ENCODE measurements around the gene GRAP2. TPM values are rescaled to one million over a fixed set of nuclear protein-coding genes. Genes with fewer than 3 reads are reported as not detected.

Gene GRAP2
- total RNA-seq, 1 experiment from 2014 or later, result not detected

GRCh38 chr22:39965748-39966147 is 64.9 kb downstream of the GRAP2 start:
- Histone ChIP-seq H3K27me3 (no peaks in the 10 kb centered on the region), H3K9me3 (no peaks in the 10 kb centered on the region), H3K36me3 (no peaks in the 10 kb centered on the region), H3K4me3 (no peak overlapping the region)
- DNase-seq, result no peak

DNA sequence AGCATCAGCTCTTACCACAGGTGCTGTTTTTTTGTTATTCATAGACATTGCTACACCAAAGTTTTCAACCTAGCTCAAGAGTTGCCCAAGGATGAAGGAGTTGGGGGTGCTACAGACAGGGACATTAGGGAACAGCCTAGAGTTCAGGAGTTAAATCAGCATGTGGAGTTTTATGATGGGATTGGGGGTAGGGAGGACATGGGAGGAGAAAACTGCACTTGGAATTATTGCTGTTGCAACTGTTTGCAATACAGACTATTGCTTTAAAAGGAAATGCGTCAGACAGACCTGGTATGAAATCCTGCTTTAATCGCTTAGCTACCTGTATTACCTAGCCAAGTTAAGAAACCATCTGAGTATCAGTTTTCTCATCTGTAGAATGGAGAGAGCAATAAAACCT is 65.6 kb downstream of the GRAP2 start:
- no peak for DNase-seq
- no peak overlapping the region for H3K4me3 ChIP-seq
- no peaks in the 10 kb centered on the region for H3K36me3 ChIP-seq
- no peaks in the 10 kb centered on the region for H3K9me3 ChIP-seq
- H3K27me3 ChIP-seq, result no peaks in the 10 kb centered on the region

GRCh38 chr22:39967103-39967829 is 66.4 kb downstream of the GRAP2 start:
- DNase-seq, result no peak
- Histone ChIP-seq H3K9me3 (no peaks in the 10 kb centered on the region), H3K4me3 (no peak overlapping the region), H3K36me3 (no peaks in the 10 kb centered on the region), H3K27me3 (no peaks in the 10 kb centered on the region)

DNA sequence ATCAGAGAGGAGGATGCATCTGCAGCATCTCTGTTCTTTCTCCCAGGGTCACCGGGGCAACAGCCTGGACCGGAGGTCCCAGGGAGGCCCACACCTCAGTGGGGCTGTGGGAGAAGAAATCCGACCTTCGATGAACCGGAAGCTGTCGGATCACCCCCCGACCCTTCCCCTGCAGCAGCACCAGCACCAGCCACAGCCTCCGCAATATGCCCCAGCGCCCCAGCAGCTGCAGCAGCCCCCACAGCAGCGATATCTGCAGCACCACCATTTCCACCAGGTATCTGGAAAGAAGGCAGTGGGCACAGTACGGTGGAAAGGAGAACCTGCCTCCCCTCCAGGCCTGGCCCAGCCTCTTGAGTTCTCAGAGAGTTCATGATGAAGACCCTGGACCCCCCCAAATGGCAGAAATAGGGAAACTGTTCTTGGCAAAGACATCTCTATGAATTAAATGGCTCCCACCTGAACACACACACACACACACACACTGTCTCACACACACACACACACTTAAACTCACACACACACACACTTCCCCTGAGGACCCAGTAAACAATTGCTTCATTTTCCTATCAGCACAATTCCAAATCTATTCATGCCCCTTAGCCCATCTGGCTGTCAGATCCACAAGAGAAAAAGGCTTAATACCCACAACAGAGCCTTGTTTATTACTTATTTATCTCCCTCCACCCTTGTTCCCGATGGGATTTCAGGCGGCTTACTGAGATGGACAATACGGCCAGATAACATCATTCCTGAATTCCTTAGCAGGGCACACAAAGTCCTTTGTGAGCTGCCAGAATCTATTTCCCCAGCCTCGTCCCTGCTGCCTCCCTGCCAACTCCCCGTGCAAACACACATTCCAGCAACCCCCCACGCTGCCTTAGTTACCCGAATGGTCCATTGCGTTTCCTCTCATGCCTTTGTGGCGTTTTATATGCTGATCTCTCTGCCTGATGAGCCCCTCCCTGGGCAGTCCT is 67.4 kb downstream of the GRAP2 start:
- no peaks in the 10 kb centered on the region for H3K9me3 ChIP-seq
- no peak overlapping the region for H3K4me3 ChIP-seq
- DNase-seq, result no peak
- no peaks in the 10 kb centered on the region for H3K27me3 ChIP-seq
- no peaks in the 10 kb centered on the region for H3K36me3 ChIP-seq

- Histone ChIP-seq H3K36me3 (no peaks in the 10 kb centered on the region), H3K4me3 (no peak overlapping the region), H3K27me3 (peaks cover 13% of the 10 kb centered on the region), H3K9me3 (no peaks in the 10 kb centered on the region)
- no peak for DNase-seq
Measured at GRCh38 chr22:39970742-39971141, 69.9 kb downstream of the GRAP2 start.

DNA sequence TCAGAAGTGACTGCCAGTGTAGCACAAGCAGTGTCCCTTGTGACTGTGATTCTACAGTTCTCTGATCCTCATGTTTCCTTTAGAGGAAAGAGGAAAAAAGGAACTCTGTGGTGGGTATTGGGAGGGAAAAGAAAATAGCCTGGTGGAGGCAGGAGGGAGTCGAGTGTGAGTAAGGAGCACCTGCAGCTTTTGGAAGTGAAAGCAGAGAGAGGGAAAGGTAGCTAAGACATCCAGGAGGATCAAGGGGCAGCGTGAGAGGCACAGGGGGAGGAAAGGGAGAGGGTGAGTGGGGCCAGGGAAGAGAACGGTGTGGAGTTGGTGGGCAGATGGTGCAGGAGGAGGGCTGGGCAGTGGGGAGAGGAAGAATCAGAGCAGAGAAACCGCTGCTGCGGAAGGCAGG is 71.8 kb downstream of the GRAP2 start:
- H3K4me3 ChIP-seq, result no peak overlapping the region
- DNase-seq, result no peak
- peaks cover 20% of the 10 kb centered on the region for H3K27me3 ChIP-seq
- H3K36me3 ChIP-seq, result no peaks in the 10 kb centered on the region
- no peaks in the 10 kb centered on the region for H3K9me3 ChIP-seq

DNA sequence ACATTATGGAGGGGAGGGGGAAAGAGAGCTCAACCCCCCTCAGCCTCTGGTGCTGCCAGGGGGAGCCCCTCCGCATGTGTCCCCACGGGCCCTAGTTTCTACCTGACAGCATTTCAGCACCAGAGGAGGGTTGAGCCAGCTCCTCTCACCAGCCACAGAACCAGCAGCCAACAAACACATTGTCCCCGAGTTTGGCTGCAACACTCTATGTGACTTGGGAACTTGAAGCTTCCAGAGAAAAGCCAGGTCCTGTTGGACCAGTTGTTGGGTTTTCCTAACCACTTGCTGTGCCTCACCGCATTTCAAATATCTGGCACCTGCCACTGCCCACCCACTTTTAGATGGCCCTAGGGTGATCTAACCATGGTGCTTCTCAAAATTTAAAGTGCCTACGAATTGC is 72.8 kb downstream of the GRAP2 start:
- Histone ChIP-seq H3K9me3 (no peaks in the 10 kb centered on the region), H3K27me3 (peaks cover 22% of the 10 kb centered on the region), H3K36me3 (no peaks in the 10 kb centered on the region), H3K4me3 (no peak overlapping the region)
- DNase-seq, result no peak

DNA sequence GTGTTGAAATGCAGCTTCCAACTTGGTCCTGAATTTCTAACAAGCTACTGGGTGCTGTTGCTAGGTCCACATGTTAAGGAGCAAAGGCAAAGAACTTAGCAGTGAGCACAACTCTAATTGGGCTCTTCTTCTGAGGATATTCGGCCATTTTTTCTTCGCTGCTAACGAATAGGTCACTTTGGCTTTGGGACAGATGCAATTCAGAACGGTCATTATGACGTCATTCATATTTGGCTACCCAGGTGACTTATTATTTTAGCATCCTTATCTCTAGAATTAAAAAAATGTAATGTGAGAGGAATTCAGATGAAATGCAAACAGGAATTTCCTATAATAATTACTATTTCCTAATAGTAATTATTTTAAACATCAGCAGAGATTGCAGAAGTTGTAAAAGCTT is 73.2 kb downstream of the GRAP2 start:
- Histone ChIP-seq H3K27me3 (peaks cover 24% of the 10 kb centered on the region), H3K4me3 (no peak overlapping the region), H3K36me3 (no peaks in the 10 kb centered on the region), H3K9me3 (no peaks in the 10 kb centered on the region)
- no peak for DNase-seq

- Histone ChIP-seq H3K9me3 (no peaks in the 10 kb centered on the region), H3K27me3 (peaks cover 19% of the 10 kb centered on the region), H3K36me3 (no peaks in the 10 kb centered on the region), H3K4me3 (no peak overlapping the region)
- no peak for DNase-seq
Measured at GRCh38 chr22:39979048-39979447, 78.2 kb downstream of the GRAP2 start.

DNA sequence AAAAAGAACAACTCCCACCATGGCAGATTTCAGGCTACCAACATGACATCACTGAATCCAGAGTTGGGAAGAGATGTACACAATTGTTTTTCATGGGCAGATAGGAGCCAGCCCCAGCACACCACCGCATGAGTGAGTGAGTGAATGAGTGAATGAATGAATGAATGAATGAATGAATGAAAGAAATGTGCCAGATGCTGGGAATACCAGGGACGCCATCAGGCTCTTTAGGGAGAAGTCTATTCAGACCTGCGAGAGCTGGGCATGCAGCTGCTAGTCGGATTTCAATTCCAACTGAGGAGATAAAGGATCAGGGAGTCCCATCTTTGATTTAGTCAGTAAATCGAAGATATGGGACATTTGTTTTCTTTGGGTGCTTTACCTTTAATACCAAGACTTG is 78.6 kb downstream of the GRAP2 start:
- no peaks in the 10 kb centered on the region for H3K36me3 ChIP-seq
- H3K4me3 ChIP-seq, result no peak overlapping the region
- H3K9me3 ChIP-seq, result no peaks in the 10 kb centered on the region
- DNase-seq, result no peak
- H3K27me3 ChIP-seq, result peaks cover 15% of the 10 kb centered on the region

GRCh38 chr22:39980596-39980995 is 79.7 kb downstream of the GRAP2 start:
- no peaks in the 10 kb centered on the region for H3K36me3 ChIP-seq
- DNase-seq, result no peak
- H3K4me3 ChIP-seq, result no peak overlapping the region
- H3K9me3 ChIP-seq, result no peaks in the 10 kb centered on the region
- H3K27me3 ChIP-seq, result peaks cover 11% of the 10 kb centered on the region

DNA sequence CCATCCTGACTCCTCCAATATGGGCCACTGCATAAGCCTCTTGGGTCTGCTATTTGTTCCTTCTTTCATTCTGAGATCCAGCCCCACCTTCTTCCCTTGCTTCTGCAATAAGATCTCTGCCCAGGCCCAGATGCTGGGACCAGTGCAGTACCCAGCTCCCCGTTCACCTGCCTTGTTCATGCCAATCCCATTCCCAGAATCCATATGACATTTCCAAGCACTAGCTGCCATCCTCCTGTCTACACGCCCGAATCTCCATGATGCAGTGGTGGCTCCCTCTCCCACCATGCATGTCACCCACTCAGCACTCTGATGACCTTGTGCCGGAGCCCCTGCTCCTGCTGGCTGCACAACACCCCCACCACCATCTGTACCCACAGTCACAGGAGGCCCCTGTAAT is 82.5 kb downstream of the GRAP2 start:
- no peaks in the 10 kb centered on the region for H3K9me3 ChIP-seq
- DNase-seq, result no peak
- H3K36me3 ChIP-seq, result no peaks in the 10 kb centered on the region
- H3K4me3 ChIP-seq, result no peak overlapping the region
- 0 out of 2 replicates have a peak, but pooled peaks cover 2% of the 10 kb centered on the region for H3K27me3 ChIP-seq

GRCh38 chr22:39984006-39984405 is 83.1 kb downstream of the GRAP2 start:
- Histone ChIP-seq H3K36me3 (no peaks in the 10 kb centered on the region), H3K27me3 (no peaks in the 10 kb centered on the region), H3K4me3 (no peak overlapping the region), H3K9me3 (no peaks in the 10 kb centered on the region)
- no peak for DNase-seq

- DNase-seq, result no peak
- no peaks in the 10 kb centered on the region for H3K9me3 ChIP-seq
- H3K27me3 ChIP-seq, result no peaks in the 10 kb centered on the region
Measured at GRCh38 chr22:39984746-39985145, 83.9 kb downstream of the GRAP2 start.

DNA sequence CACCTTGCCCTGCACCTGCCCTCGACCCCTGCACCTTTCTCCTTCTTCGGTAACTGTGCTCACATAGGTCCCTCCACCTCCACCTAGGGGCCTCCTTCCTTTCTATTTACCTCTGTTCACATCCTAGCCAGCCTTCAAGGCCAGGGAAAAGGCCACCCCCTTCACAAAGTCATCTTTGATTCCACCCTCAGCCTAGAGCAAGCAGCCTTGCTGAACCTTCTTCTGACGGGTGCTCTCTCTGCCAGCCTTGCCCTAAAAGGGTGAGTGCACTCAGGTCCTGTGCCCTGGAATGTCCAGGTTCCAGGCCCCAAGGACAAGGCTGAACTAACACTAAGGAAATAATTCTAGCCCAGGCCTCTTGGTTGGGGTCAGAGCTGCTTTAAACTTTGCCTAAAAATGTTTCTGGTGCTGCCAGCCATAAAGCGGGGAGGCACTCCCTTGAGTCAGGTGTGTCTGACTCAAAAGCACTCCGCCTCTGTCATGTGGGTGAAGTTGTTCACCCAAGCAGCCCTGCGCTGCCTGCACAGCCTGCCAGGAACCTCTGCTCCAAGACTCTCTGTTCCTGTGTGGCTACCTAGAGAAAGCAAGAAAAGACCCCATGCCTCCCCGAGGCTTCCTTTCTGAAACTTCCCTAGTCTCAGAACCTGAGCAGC is 84.6 kb downstream of the GRAP2 start:
- no peak for DNase-seq
- no peaks in the 10 kb centered on the region for H3K27me3 ChIP-seq
- no peaks in the 10 kb centered on the region for H3K9me3 ChIP-seq
- H3K4me3 ChIP-seq, result no peak overlapping the region
- H3K36me3 ChIP-seq, result no peaks in the 10 kb centered on the region

More at GRCh38 chr22:39984746-39985145, 83.9 kb downstream of the GRAP2 start:
- H3K36me3 ChIP-seq, result no peaks in the 10 kb centered on the region
- no peak overlapping the region for H3K4me3 ChIP-seq

DNA sequence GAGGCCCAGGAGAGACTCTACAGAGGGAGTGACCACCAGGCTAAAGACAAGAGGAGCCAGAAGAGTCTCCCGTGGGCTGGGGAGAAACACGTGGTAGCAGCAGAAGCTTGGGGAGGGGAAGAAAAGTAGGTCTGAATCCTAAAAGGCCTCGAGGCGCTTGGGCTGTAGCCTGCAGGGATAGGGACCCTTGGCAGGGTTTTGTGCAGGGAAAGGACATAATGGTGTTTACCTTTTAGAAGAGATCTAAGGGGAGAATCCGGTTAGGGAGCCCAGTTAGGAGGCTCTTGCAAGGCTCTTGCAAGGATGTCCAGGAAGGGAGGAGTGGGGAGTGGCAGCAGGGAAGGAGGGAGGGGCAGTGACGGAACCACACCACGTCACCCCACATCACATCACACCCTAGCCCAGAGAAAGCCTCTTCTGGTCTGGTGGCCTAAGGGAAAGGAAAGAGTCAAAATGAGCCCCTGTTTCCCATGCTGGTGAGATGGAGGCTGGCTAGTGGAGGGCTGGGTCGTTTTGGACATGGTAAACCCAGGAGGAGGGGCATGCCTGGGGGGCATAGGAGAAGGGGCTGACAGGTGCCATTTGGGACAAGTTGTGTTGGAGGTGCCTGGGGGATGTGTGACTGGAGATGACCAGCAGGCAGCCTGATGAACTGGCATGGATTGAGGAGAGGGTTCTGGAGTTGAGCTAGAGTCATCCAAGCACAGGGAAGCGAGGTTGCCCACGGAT is 87.7 kb downstream of the GRAP2 start:
- H3K9me3 ChIP-seq, result no peaks in the 10 kb centered on the region
- H3K4me3 ChIP-seq, result no peak overlapping the region
- H3K36me3 ChIP-seq, result no peaks in the 10 kb centered on the region
- DNase-seq, result no peak
- H3K27me3 ChIP-seq, result no peaks in the 10 kb centered on the region

- H3K4me3 ChIP-seq, result no peak overlapping the region
- H3K27me3 ChIP-seq, result no peaks in the 10 kb centered on the region
- DNase-seq, result no peak
- no peaks in the 10 kb centered on the region for H3K36me3 ChIP-seq
- no peaks in the 10 kb centered on the region for H3K9me3 ChIP-seq
Measured at GRCh38 chr22:39989633-39990032, 88.7 kb downstream of the GRAP2 start.
